ENCODE data around the gene MRPS22. TPM values are rescaled to one million over a fixed set of nuclear protein-coding genes. Genes with fewer than 3 reads are reported as not detected.

Gene MRPS22
- total and polyA plus RNA-seq, 9 of the 15 experiments (the other 6 are each of a cell fraction or from before 2014, with no cell fraction given): 148 to 397 (median 229) TPM

- peak overlapping the region; percentile 83; the same call in 1 of the 2 replicates for H2AFZ ChIP-seq (ENCODE audit: low read depth, low read length)
- CTCF ChIA-PET (ENCODE audit: low intra/inter-chr PET ratio): no interaction called here
- FAIRE-seq: no peak
- H3K9ac ChIP-seq (ENCODE audit: insufficient read depth in 1 of 2, low read depth in 2 of 2, low read length in 2 of 2): no peak overlapping the region
- H3K36me3 ChIP-seq (ENCODE audit: control insufficient read depth, insufficient read depth, low read length): no peaks in the 10 kb centered on the region
- no TSS peak for BruUV-seq (replicated peaks)
- intact Hi-C loops (cut with micrococcal nuclease): no loop called here
- H3K27me3 ChIP-seq (ENCODE audit: control insufficient read depth in 2 of 2, insufficient read depth in 2 of 2, low read length in 2 of 2): no peaks in the 10 kb centered on the region
- WGBS (ENCODE audit: insufficient coverage, low coverage, missing lambda C conversion rate): 75% methylated on average over 5 of the region's 5 CpGs
- ATAC-seq: no peak
- TF ChIP-seq ZNF707 (CRISPR knock-in tag; conservative IDR thresholded peaks at IDR 0.05) (no peak), E2F8 (IDR thresholded peaks at IDR 0.05; ENCODE audit: low read depth, partially characterized antibody) (no peak), SRSF9 (IDR thresholded peaks at IDR 0.05; ENCODE audit: borderline replicate concordance, low read depth, low read length) (no peak), ZNF316 (IDR thresholded peaks at IDR 0.05) (no peak), MECOM (CRISPR knock-in tag; IDR thresholded peaks at IDR 0.05) (no peak), TBP (optimal IDR thresholded peaks at IDR 0.05; ENCODE audit: low read depth, low read length) (no peak), TAF9B (IDR thresholded peaks at IDR 0.05; ENCODE audit: partially characterized antibody) (no peak), JUNB (CRISPR knock-in tag; conservative IDR thresholded peaks at IDR 0.05) (no peak), SMC3 (conservative IDR thresholded peaks at IDR 0.05; ENCODE audit: insufficient read depth, low read depth, low read length) (no peak), TEAD2 (tag; IDR thresholded peaks at IDR 0.05) (no peak), ZNF3 (CRISPR knock-in tag; IDR thresholded peaks at IDR 0.05) (no peak), BHLHE40 (IDR thresholded peaks at IDR 0.05; ENCODE audit: low read length) (no peak), ZNF175 (CRISPR knock-in tag; IDR thresholded peaks at IDR 0.05; ENCODE audit: low read depth) (no peak), LEF1 (IDR thresholded peaks at IDR 0.05) (no peak)
- TF ChIP-seq, protein P1, sequence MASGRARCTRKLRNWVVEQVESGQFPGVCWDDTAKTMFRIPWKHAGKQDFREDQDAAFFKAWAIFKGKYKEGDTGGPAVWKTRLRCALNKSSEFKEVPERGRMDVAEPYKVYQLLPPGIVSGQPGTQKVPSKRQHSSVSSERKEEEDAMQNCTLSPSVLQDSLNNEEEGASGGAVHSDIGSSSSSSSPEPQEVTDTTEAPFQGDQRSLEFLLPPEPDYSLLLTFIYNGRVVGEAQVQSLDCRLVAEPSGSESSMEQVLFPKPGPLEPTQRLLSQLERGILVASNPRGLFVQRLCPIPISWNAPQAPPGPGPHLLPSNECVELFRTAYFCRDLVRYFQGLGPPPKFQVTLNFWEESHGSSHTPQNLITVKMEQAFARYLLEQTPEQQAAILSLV (tag; IDR thresholded peaks at IDR 0.05): no peak
- H3K79me2 ChIP-seq (ENCODE audit: control insufficient read depth, insufficient read depth, low read length): no peaks in the 10 kb centered on the region
- H3K27ac ChIP-seq (ENCODE audit: extremely low read depth, low read depth, low read length): no peak overlapping the region
- POLR2A ChIA-PET: interaction anchor here (0.6 to 3.7 kb wide), 4 partner anchors 11 to 1640 kb away, joined by 3 to 19 read pairs (median 4); no protein-coding TSS in a partner anchor
- in situ Hi-C loops (cut with MboI): no loop called here
- H3K9me1 ChIP-seq (ENCODE audit: control insufficient read depth, insufficient read depth, low read length): no peaks in the 10 kb centered on the region
- H3K4me1 ChIP-seq (replicated peaks in 1 of 2; ENCODE audit: control insufficient read depth in 2 of 2, insufficient read depth in 2 of 2, low read length in 2 of 2): peaks cover 49 to 74% of the 10 kb centered on the region in 2 experiments
- peaks cover 14% of the 10 kb centered on the region for H3K9me3 ChIP-seq (replicated peaks; ENCODE audit: control insufficient read depth, insufficient read depth, low read depth, low read length)
- no peak overlapping the region for H3K4me3 ChIP-seq
- no peak overlapping the region for H3K4me2 ChIP-seq (ENCODE audit: insufficient read depth, low read length)
- DNase-seq (ENCODE audit: extremely low read depth in 1 of 4, low spot score in 3 of 4): no peak
- H4K20me1 ChIP-seq (replicated peaks; ENCODE audit: control insufficient read depth, insufficient read depth, low read length): no peaks in the 10 kb centered on the region
These were observed 40.6 kb upstream of the MRPS22 start for GRCh38 chr3:139303216-139303615.
